ENCODE data around the gene OR10H4.
"Not testable (repeated sequence)": the region's sequence is repeated elsewhere in the genome, so short reads cannot be mapped to it uniquely, and the experiment has no call there.

The OR10H4 gene

GRCh38 chr19:15944401-15944800, 4.4 kb upstream of the OR10H4 start:
- TF ChIP-seq, protein P1, sequence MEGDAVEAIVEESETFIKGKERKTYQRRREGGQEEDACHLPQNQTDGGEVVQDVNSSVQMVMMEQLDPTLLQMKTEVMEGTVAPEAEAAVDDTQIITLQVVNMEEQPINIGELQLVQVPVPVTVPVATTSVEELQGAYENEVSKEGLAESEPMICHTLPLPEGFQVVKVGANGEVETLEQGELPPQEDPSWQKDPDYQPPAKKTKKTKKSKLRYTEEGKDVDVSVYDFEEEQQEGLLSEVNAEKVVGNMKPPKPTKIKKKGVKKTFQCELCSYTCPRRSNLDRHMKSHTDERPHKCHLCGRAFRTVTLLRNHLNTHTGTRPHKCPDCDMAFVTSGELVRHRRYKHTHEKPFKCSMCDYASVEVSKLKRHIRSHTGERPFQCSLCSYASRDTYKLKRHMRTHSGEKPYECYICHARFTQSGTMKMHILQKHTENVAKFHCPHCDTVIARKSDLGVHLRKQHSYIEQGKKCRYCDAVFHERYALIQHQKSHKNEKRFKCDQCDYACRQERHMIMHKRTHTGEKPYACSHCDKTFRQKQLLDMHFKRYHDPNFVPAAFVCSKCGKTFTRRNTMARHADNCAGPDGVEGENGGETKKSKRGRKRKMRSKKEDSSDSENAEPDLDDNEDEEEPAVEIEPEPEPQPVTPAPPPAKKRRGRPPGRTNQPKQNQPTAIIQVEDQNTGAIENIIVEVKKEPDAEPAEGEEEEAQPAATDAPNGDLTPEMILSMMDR (IDR thresholded peaks at IDR 0.05; ENCODE audit: borderline replicate concordance, insufficient read depth, low read depth, low read length): no peak

DNA sequence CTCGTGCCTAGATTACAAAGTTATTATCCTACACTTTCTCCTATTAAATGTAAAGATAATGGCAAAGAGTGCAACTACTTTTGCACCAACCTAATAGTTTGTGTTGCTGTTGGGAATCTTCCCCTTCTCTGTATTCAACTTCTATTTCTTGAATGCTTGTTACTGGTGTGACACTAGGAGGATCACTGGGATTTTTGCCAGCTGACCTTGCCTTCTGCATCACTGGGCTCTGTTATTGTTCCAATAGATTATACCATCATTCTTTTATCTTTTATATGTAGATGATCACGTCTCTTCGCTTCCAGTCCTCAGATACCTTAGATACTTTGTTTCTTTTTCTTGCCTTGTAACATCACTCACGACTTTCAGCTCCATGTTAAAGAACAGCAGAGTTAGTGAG, 3.5 kb upstream of the OR10H4 start:
- TF ChIP-seq, protein P1 (IDR thresholded peaks at IDR 0.05; ENCODE audit: borderline replicate concordance, insufficient read depth, low read depth, low read length): no peak
- H3K4me3 ChIP-seq (ENCODE audit: low read depth, low read length): no peak overlapping the region

More at GRCh38 chr19:15944401-15944800, 4.4 kb upstream of the OR10H4 start:
- no peak overlapping the region for H3K4me3 ChIP-seq (ENCODE audit: low read depth, low read length)

GRCh38 chr19:15954820-15955219, 6.0 kb downstream of the OR10H4 start:
- no peak overlapping the region for H3K4me3 ChIP-seq (ENCODE audit: low read depth, low read length)
- TF ChIP-seq, protein P1 (IDR thresholded peaks at IDR 0.05; ENCODE audit: borderline replicate concordance, insufficient read depth, low read depth, low read length): no peak

DNA sequence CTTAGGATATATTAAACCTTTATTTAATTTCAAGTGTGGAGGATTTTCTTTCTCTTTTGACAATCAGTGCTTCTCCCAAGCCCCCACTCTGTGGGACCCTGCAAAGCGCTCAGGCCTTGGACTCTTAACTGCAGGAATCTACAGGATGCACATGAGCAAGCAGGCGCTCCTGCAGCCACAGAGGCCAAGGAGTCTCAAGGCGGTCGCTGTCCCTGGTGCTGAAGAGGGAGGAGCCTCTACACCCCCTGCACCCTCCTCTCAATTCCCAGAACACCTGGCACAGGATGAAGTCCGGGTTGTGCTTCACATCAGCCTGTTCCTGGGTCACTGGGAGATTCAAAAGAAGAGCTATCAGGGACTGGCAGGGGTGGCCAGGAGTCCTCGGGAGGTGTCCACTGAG, 13.5 kb downstream of the OR10H4 start:
- TF ChIP-seq, protein P1 (IDR thresholded peaks at IDR 0.05; ENCODE audit: borderline replicate concordance, insufficient read depth, low read depth, low read length): no peak
- H3K4me3 ChIP-seq (ENCODE audit: low read depth, low read length): no peak overlapping the region

GRCh38 chr19:15964231-15964630, 15.4 kb downstream of the OR10H4 start:
- H3K4me3 ChIP-seq (ENCODE audit: low read depth, low read length): no peak overlapping the region
- TF ChIP-seq, protein P1 (IDR thresholded peaks at IDR 0.05; ENCODE audit: borderline replicate concordance, insufficient read depth, low read depth, low read length): no peak

GRCh38 chr19:15971224-15971780, 22.5 kb downstream of the OR10H4 start:
- no peak overlapping the region for H3K4me3 ChIP-seq (ENCODE audit: low read depth, low read length)
- TF ChIP-seq, protein P1 (IDR thresholded peaks at IDR 0.05; ENCODE audit: borderline replicate concordance, insufficient read depth, low read depth, low read length): no peak

- H3K4me3 ChIP-seq (ENCODE audit: low read depth, low read length): not testable (repeated sequence)
These were observed 23.2 kb downstream of the OR10H4 start for GRCh38 chr19:15972043-15972442.

- TF ChIP-seq, protein P1 (IDR thresholded peaks at IDR 0.05; ENCODE audit: borderline replicate concordance, insufficient read depth, low read depth, low read length): no peak
- H3K4me3 ChIP-seq (ENCODE audit: low read depth, low read length): no peak overlapping the region
These were observed 26.0 kb downstream of the OR10H4 start for GRCh38 chr19:15974856-15975255.

Measured in GM12875 (cell line).